SW480 (cell line): ENCODE data around the gene PTRH1.

ENCODE experiments used
- DNase-seq: peaks from one replicate; pipeline ENCODE4 v3.0.0-alpha.2; 2016; ENCODE audit warnings: low spot score

PTRH1 gene

GRCh38 chr9:127741831-127742434, 26.5 kb upstream of the PTRH1 start:
- no peak for DNase-seq

GRCh38 chr9:127739614-127740330, 24.3 kb upstream of the PTRH1 start:
- no peak for DNase-seq

- DNase-seq: no peak
These were observed 23.2 kb upstream of the PTRH1 start for GRCh38 chr9:127738666-127739065.

- no peak for DNase-seq
These were observed 20.2 kb upstream of the PTRH1 start for GRCh38 chr9:127735530-127736185.

GRCh38 chr9:127734747-127735529, 19.5 kb upstream of the PTRH1 start, which contains the start of gene TOR2A:
Gene TOR2A (minus strand): TSS chr9:127735294. CDS start chr9:127735270, 24 bp downstream.
- peak; percentile 96 for DNase-seq

- no peak for DNase-seq
These were observed 18.8 kb upstream of the PTRH1 start for GRCh38 chr9:127734247-127734746.

- no peak for DNase-seq
These were observed 18.2 kb upstream of the PTRH1 start for GRCh38 chr9:127733614-127734013.

- DNase-seq: no peak
These were observed 17.0 kb upstream of the PTRH1 start for GRCh38 chr9:127732444-127732843.

- no peak for DNase-seq
These were observed 16.5 kb upstream of the PTRH1 start for GRCh38 chr9:127731938-127732337.

- no peak for DNase-seq
These were observed 15.4 kb upstream of the PTRH1 start for GRCh38 chr9:127730799-127731410.

- DNase-seq: no peak
These were observed 14.8 kb upstream of the PTRH1 start for GRCh38 chr9:127730262-127730661.

GRCh38 chr9:127729522-127730256, 14.2 kb upstream of the PTRH1 start:
- DNase-seq: no peak

GRCh38 chr9:127728808-127729207, 13.3 kb upstream of the PTRH1 start:
- DNase-seq: no peak

GRCh38 chr9:127726871-127727270, 11.4 kb upstream of the PTRH1 start:
- no peak for DNase-seq

GRCh38 chr9:127724012-127724411, 8.5 kb upstream of the PTRH1 start:
- no peak for DNase-seq

- DNase-seq: peak; percentile 49
These were observed 8.0 kb upstream of the PTRH1 start for GRCh38 chr9:127723444-127723843.

GRCh38 chr9:127723013-127723412, 7.5 kb upstream of the PTRH1 start:
- DNase-seq: no peak

- DNase-seq: no peak
These were observed 6.7 kb upstream of the PTRH1 start for GRCh38 chr9:127722055-127722745.

GRCh38 chr9:127721391-127721821, 5.9 kb upstream of the PTRH1 start:
- peak; percentile 90 for DNase-seq

- no peak for DNase-seq
These were observed 5.4 kb upstream of the PTRH1 start for GRCh38 chr9:127720865-127721227.
